HG02763 (cell line): ENCODE data around the gene POLE3.
"Not testable (repeated sequence)": the region's sequence is repeated elsewhere in the genome, so short reads cannot be mapped to it uniquely, and the experiment has no call there.

Source experiments
- ATAC-seq: cut with Tn5 transposase; IDR thresholded peaks from one replicate; pipeline ENCODE4 v1.9.1; 2021; ENCODE audit warnings: mild to moderate bottlenecking, moderate library complexity; ENCODE audit not compliant: unreplicated experiment

POLE3 gene

GRCh38 chr9:113410207-113410864, at the start of gene POLE3, which contains the start of gene C9orf43:
POLE3 (minus strand) TSS chr9:113410675; CDS start chr9:113410293, 382 bp downstream.
C9orf43 (plus strand) TSS chr9:113410747; CDS start chr9:113413494, 2,747 bp downstream.
- ATAC-seq: peak; percentile 89

GRCh38 chr9:113456235-113456634, 45.8 kb upstream of the POLE3 start:
- no peak for ATAC-seq

GRCh38 chr9:113454914-113455761, 44.7 kb upstream of the POLE3 start:
- no peak for ATAC-seq

GRCh38 chr9:113452113-113452605, 41.7 kb upstream of the POLE3 start:
- no peak for ATAC-seq

- no peak for ATAC-seq
Measured at GRCh38 chr9:113449376-113449775, 38.9 kb upstream of the POLE3 start.

- ATAC-seq: no peak
Measured at GRCh38 chr9:113446323-113446740, 35.9 kb upstream of the POLE3 start.

- no peak for ATAC-seq
Measured at GRCh38 chr9:113444736-113445135, 34.3 kb upstream of the POLE3 start.

- ATAC-seq: not testable (repeated sequence)
Measured at GRCh38 chr9:113437716-113438115, 27.2 kb upstream of the POLE3 start.

- ATAC-seq: no peak
Measured at GRCh38 chr9:113436728-113437515, 26.4 kb upstream of the POLE3 start.

GRCh38 chr9:113431191-113431590, 20.7 kb upstream of the POLE3 start:
- ATAC-seq: no peak

- ATAC-seq: no peak
Measured at GRCh38 chr9:113428062-113428615, 17.7 kb upstream of the POLE3 start.

- ATAC-seq: no peak
Measured at GRCh38 chr9:113427629-113428028, 17.2 kb upstream of the POLE3 start.

GRCh38 chr9:113426701-113427100, 16.2 kb upstream of the POLE3 start:
- ATAC-seq: no peak

GRCh38 chr9:113425072-113425471, 14.6 kb upstream of the POLE3 start:
- ATAC-seq: no peak

- no peak for ATAC-seq
Measured at GRCh38 chr9:113421726-113422125, 11.3 kb upstream of the POLE3 start.

- no peak for ATAC-seq
Measured at GRCh38 chr9:113417370-113417769, 6.9 kb upstream of the POLE3 start.

- ATAC-seq: peak; percentile 94
Measured at GRCh38 chr9:113416149-113416721, 5.8 kb upstream of the POLE3 start.

- ATAC-seq: no peak
Measured at GRCh38 chr9:113409883-113410206, 630 bp downstream of the POLE3 start.

GRCh38 chr9:113409481-113409880, 994 bp downstream of the POLE3 start:
- no peak for ATAC-seq

GRCh38 chr9:113406873-113407511, 3.5 kb downstream of the POLE3 start:
- peak; percentile 29 for ATAC-seq
